Measurements from ENCODE around the gene KCNS1. TPM values are rescaled to one million over a fixed set of nuclear protein-coding genes. Genes with fewer than 3 reads are reported as not detected.
A peak's percentile ranks its signal among the peaks of the same experiment; 100 is the strongest.

The KCNS1 gene
- total RNA-seq, 1 donor from 2014 or later: 2.2 TPM

DNA sequence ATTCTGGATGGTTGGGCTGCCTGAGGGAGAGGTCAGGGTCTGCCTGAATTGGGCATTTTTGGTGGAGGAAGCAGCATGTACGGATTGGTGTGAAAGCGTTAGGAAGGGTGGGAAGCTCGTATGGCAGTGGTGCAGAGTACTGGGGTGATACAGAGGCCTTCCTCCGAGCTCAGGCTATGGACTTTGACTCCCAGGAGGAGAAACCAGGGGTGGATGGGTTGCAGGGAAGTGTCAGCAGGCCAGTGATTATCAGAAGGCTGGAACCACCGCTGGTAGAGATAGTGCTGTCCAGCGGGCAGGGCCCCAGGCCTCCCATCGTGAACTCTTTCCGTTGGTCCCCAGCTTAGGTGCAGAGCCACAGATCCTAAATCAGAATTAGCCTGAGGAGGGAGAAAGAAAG is 8.7 kb upstream of the KCNS1 start:
- Mint-ChIP-seq H3K27me3 (peaks cover 20% of the 10 kb centered on the region), H3K9me3 (no peaks in the 10 kb centered on the region), H3K4me1 (ENCODE audit: unreplicated experiment) (no peaks in the 10 kb centered on the region), H3K4me3 (no peak overlapping the region), H3K27ac (no peak overlapping the region), H3K36me3 (no peaks in the 10 kb centered on the region)
- TF ChIP-seq, protein P1, sequence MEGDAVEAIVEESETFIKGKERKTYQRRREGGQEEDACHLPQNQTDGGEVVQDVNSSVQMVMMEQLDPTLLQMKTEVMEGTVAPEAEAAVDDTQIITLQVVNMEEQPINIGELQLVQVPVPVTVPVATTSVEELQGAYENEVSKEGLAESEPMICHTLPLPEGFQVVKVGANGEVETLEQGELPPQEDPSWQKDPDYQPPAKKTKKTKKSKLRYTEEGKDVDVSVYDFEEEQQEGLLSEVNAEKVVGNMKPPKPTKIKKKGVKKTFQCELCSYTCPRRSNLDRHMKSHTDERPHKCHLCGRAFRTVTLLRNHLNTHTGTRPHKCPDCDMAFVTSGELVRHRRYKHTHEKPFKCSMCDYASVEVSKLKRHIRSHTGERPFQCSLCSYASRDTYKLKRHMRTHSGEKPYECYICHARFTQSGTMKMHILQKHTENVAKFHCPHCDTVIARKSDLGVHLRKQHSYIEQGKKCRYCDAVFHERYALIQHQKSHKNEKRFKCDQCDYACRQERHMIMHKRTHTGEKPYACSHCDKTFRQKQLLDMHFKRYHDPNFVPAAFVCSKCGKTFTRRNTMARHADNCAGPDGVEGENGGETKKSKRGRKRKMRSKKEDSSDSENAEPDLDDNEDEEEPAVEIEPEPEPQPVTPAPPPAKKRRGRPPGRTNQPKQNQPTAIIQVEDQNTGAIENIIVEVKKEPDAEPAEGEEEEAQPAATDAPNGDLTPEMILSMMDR (conservative IDR thresholded peaks at IDR 0.05): no peak
- DNase-seq (ENCODE audit: extremely low spot score, unreplicated experiment): no peak

GRCh38 chr20:45105317-45105716 is 4.4 kb upstream of the KCNS1 start:
- no peaks in the 10 kb centered on the region for H3K36me3 Mint-ChIP-seq
- H3K27ac Mint-ChIP-seq: no peak overlapping the region
- peaks cover 31% of the 10 kb centered on the region for H3K27me3 Mint-ChIP-seq
- H3K4me1 Mint-ChIP-seq (ENCODE audit: unreplicated experiment): no peaks in the 10 kb centered on the region
- TF ChIP-seq, protein P1 (conservative IDR thresholded peaks at IDR 0.05): no peak
- no peak for DNase-seq (ENCODE audit: extremely low spot score, unreplicated experiment)
- H3K9me3 Mint-ChIP-seq: no peaks in the 10 kb centered on the region
- no peak overlapping the region for H3K4me3 Mint-ChIP-seq

DNA sequence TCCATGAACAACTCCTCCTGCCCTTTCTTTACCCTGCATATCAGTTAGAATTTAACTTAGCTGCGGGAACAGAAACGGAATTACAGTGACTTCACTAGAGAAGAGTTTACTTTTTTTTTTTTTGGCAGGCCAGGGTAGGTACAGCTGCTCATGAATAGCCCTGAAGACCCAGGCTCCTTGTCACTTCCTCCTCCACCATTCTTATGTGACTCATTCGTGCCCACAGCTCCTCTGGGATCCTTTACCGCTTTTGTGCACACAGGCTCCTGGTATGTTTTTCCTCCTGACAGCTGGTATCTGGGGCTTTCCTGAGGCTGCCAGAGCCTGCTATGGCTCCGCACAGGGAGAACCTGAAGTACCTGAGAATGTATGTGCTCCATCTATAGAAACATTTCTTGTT is 3.9 kb upstream of the KCNS1 start:
- TF ChIP-seq, protein P1 (conservative IDR thresholded peaks at IDR 0.05): no peak
- Mint-ChIP-seq H3K4me3 (no peak overlapping the region), H3K27ac (no peak overlapping the region), H3K9me3 (no peaks in the 10 kb centered on the region), H3K27me3 (peaks cover 37% of the 10 kb centered on the region), H3K36me3 (no peaks in the 10 kb centered on the region), H3K4me1 (ENCODE audit: unreplicated experiment) (no peaks in the 10 kb centered on the region)
- no peak for DNase-seq (ENCODE audit: extremely low spot score, unreplicated experiment)

DNA sequence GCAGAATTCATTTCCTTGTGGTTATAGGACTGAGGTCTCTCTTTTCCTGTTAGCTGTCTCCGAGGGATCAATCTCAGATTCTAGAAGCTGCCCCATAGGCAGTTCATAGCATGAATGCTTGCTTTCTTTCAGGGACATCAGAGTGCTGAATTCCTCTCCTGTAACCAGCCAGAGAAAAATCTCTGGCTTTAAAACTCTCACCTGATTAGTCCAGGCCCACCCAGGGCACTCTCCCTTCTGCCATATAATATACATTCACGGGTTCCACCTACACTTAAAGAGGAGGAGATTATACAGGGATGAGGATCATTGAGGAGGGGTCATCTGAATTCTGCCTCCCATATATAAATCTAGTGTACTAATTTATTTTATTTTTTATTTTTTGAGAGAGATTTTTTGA is 2.1 kb upstream of the KCNS1 start:
- H3K36me3 Mint-ChIP-seq: no peaks in the 10 kb centered on the region
- H3K4me3 Mint-ChIP-seq: no peak overlapping the region
- H3K27me3 Mint-ChIP-seq: peaks cover 47% of the 10 kb centered on the region
- DNase-seq (ENCODE audit: extremely low spot score, unreplicated experiment): no peak
- no peak overlapping the region for H3K27ac Mint-ChIP-seq
- no peaks in the 10 kb centered on the region for H3K4me1 Mint-ChIP-seq (ENCODE audit: unreplicated experiment)
- no peaks in the 10 kb centered on the region for H3K9me3 Mint-ChIP-seq
- TF ChIP-seq, protein P1 (conservative IDR thresholded peaks at IDR 0.05): no peak

- DNase-seq (ENCODE audit: extremely low spot score, unreplicated experiment): no peak
- peak overlapping the region; percentile 82 for H3K4me3 Mint-ChIP-seq
- TF ChIP-seq, protein P1 (conservative IDR thresholded peaks at IDR 0.05): peak; percentile 10
- H3K4me1 Mint-ChIP-seq (ENCODE audit: unreplicated experiment): no peaks in the 10 kb centered on the region
- no peak overlapping the region for H3K27ac Mint-ChIP-seq
- no peaks in the 10 kb centered on the region for H3K9me3 Mint-ChIP-seq
- peaks cover 55% of the 10 kb centered on the region for H3K27me3 Mint-ChIP-seq
- H3K36me3 Mint-ChIP-seq: no peaks in the 10 kb centered on the region
Measured at GRCh38 chr20:45101333-45101850, 465 bp upstream of the KCNS1 start.

All from type B pancreatic cell (in vitro differentiated cells).